GM20431 (cell line): ENCODE measurements around the gene CYP2W1.
"Not testable (repeated sequence)": the region's sequence is repeated elsewhere in the genome, so short reads cannot be mapped to it uniquely, and the experiment has no call there.

Source experiments
- in situ Hi-C: fragments of 300-500 bp; cut with MseI, MboI; formaldehyde crosslinking; loops from one replicate; pipeline ENCODE4 v1.15.0; 2020; ENCODE audit warnings: low sequenced_read_pairs; ENCODE audit not compliant: unreplicated experiment

CYP2W1 gene

GRCh38 chr7:983004-983615 lies at the start of gene CYP2W1:
CYP2W1 (plus strand) TSS chr7:983181; CDS start chr7:983212, 31 bp downstream.
- in situ Hi-C loops = loop anchor here (25.0 kb wide), 1 partner anchor 179 kb away; the partner anchor contains the start of gene ZFAND2A

GRCh38 chr7:934469-935163 lies 48.4 kb upstream of the CYP2W1 start:
- in situ Hi-C loops = no loop called here

GRCh38 chr7:935164-935873 lies 47.7 kb upstream of the CYP2W1 start:
- in situ Hi-C loops = no loop called here

GRCh38 chr7:935874-936385 lies 47.1 kb upstream of the CYP2W1 start:
- in situ Hi-C loops = no loop called here

GRCh38 chr7:936386-937054 lies 46.5 kb upstream of the CYP2W1 start:
- in situ Hi-C loops = no loop called here

GRCh38 chr7:937856-938484 lies 45.0 kb upstream of the CYP2W1 start:
- in situ Hi-C loops = no loop called here

GRCh38 chr7:938546-939185 lies 44.3 kb upstream of the CYP2W1 start:
- in situ Hi-C loops = no loop called here

- in situ Hi-C loops = no loop called here
These were observed 43.1 kb upstream of the CYP2W1 start for GRCh38 chr7:939843-940242.

GRCh38 chr7:940599-941408 lies 42.2 kb upstream of the CYP2W1 start:
- in situ Hi-C loops = no loop called here

- in situ Hi-C loops = not testable (repeated sequence)
These were observed 39.2 kb upstream of the CYP2W1 start for GRCh38 chr7:943793-944192.

- in situ Hi-C loops = no loop called here
These were observed 38.2 kb upstream of the CYP2W1 start for GRCh38 chr7:944744-945143.

GRCh38 chr7:945147-945555 lies 37.8 kb upstream of the CYP2W1 start:
- in situ Hi-C loops = no loop called here

- in situ Hi-C loops = no loop called here
These were observed 37.3 kb upstream of the CYP2W1 start for GRCh38 chr7:945556-946255.

- in situ Hi-C loops = no loop called here
These were observed 36.6 kb upstream of the CYP2W1 start for GRCh38 chr7:946256-946996.

- in situ Hi-C loops = no loop called here
These were observed 35.4 kb upstream of the CYP2W1 start for GRCh38 chr7:947391-948210.

- in situ Hi-C loops = no loop called here
These were observed 33.7 kb upstream of the CYP2W1 start for GRCh38 chr7:949021-949934.
